K562 (cell line): ENCODE data around the gene GDF9.

Experiments
- PTBP1 ChIP-seq: fragments of 200-400 bp; formaldehyde crosslinking; IDR thresholded peaks from 2 replicates; pipeline ENCODE4 v1.6.1; 2017; ENCODE audit warnings: low read depth, low read length
- RCOR1 ChIP-seq, 2 experiments: IDR thresholded peaks; 2 replicates each; pipeline ENCODE4 v1.6.1; 2012; ENCODE audit warnings: low read depth in 2 of 2, low read length in 2 of 2, borderline replicate concordance in 1 of 2, improper control_type of control experiment in 1 of 2
- SFPQ ChIP-seq: fragments of 200-400 bp; formaldehyde crosslinking; IDR thresholded peaks from 2 replicates; pipeline ENCODE4 v1.6.1; 2017; ENCODE audit warnings: mild to moderate bottlenecking, low read depth, low read length, moderate library complexity
- TBP ChIP-seq: optimal IDR thresholded peaks from 2 replicates; pipeline ENCODE3; 2011; ENCODE audit warnings: low read depth, low read length, improper control_type of control experiment
- USF1 ChIP-seq: sonication (generic); formaldehyde crosslinking; IDR thresholded peaks from 2 replicates; pipeline ENCODE4 v1.9.0; 2022; ENCODE audit warnings: mild to moderate bottlenecking, missing genetic modification reagents
- USF2 ChIP-seq: sonication (generic); formaldehyde crosslinking; IDR thresholded peaks from 2 replicates; pipeline ENCODE4 v1.5.0; 2020; ENCODE audit warnings: missing genetic modification reagents
- ZNF445 ChIP-seq: fragments of 250-450 bp; sonication (Bioruptor Pico); IDR thresholded peaks from 2 replicates; pipeline ENCODE4 v1.4.0; 2020; ENCODE audit warnings: low read depth, mild to moderate bottlenecking, moderate library complexity

- TF ChIP-seq RCOR1 (IDR thresholded peaks at IDR 0.05; ENCODE audit: borderline replicate concordance in 1 of 2, low read depth in 2 of 2, low read length in 2 of 2): no peak
- no peak for TF ChIP-seq TBP
- no peak for TF ChIP-seq ZNF445 (CRISPR knock-in tag)
- no peak for TF ChIP-seq USF2 (CRISPR knock-in tag)
- TF ChIP-seq PTBP1: no peak
- no peak for TF ChIP-seq SFPQ
- TF ChIP-seq USF1 (CRISPR knock-in tag): no peak
Measured at GRCh38 chr5:132877938-132878337, 11.7 kb upstream of the GDF9 start.
